HepG2 (cell line): ENCODE data around the gene SH2D6. TPM values are rescaled to one million over a fixed set of nuclear protein-coding genes. Genes with fewer than 3 reads are reported as not detected.

Source experiments
- CENPT ChIP-seq: sonication (generic); formaldehyde crosslinking; IDR thresholded peaks from 2 replicates; pipeline ENCODE4 v1.8.0; 2022; ENCODE audit warnings: low read depth, mild to moderate bottlenecking, moderate library complexity, missing genetic modification reagents
- HMGA1 ChIP-seq: sonication (generic); formaldehyde crosslinking; conservative IDR thresholded peaks from 2 replicates; pipeline ENCODE4 v1.4.0; 2020; ENCODE audit warnings: missing genetic modification reagents
- MBNL3 ChIP-seq: fragments of 250-450 bp; sonication (Bioruptor Pico); conservative IDR thresholded peaks from 2 replicates; pipeline ENCODE4 v1.8.0; 2022; ENCODE audit warnings: mild to moderate bottlenecking, inconsistent platforms
- PRMT3 ChIP-seq: sonication (generic); formaldehyde crosslinking; IDR thresholded peaks from 2 replicates; pipeline ENCODE4 v1.8.1; 2022; ENCODE audit warnings: low read depth, mild to moderate bottlenecking, moderate library complexity, missing genetic modification reagents, borderline replicate concordance
- ZNF121 ChIP-seq: sonication (generic); formaldehyde crosslinking; IDR thresholded peaks from 2 replicates; pipeline ENCODE4 v1.5.0; 2020; ENCODE audit warnings: mild to moderate bottlenecking, missing genetic modification reagents
- ZNF232 ChIP-seq: sonication (generic); formaldehyde crosslinking; IDR thresholded peaks from 2 replicates; pipeline ENCODE4 v1.4.0; 2020; ENCODE audit warnings: missing genetic modification reagents, borderline replicate concordance
- ZNF547 ChIP-seq: sonication (generic); formaldehyde crosslinking; IDR thresholded peaks from 2 replicates; pipeline ENCODE4 v1.5.1; 2020; ENCODE audit warnings: mild to moderate bottlenecking, missing genetic modification reagents
- ZNF652 ChIP-seq: IDR thresholded peaks from 2 replicates; pipeline ENCODE4 v1.6.1; 2016; ENCODE audit warnings: low read depth, borderline replicate concordance
- ZNF772 ChIP-seq: sonication (generic); formaldehyde crosslinking; IDR thresholded peaks from 2 replicates; pipeline ENCODE4 v1.5.0; 2020; ENCODE audit warnings: mild to moderate bottlenecking, missing genetic modification reagents
- polyA plus RNA-seq, 8 experiments: library from polyadenylated mRNA; depleted of rRNA in 3 of 8; stranded (reverse) in 7 of 8; unstranded in 1 of 8; fragments of >200 nt; fragmentation: Illumina TruSeq in 4 of 8; extraction: Trizol in 4 of 8; gene quantifications; 2 replicates each; pipeline versions ENCODE4 v1.2.1 to v1.2.3, GENCODE V29; 2011 to 2016; ENCODE audit warnings: low read depth in 4 of 8, missing spikeins in 1 of 8, mixed read lengths in 1 of 8; ENCODE audit not compliant: insufficient read depth in 1 of 8
- total RNA-seq, 5 experiments: library from RNA; depleted of rRNA; stranded (reverse); fragments of >200 nt; fragmentation: Illumina TruSeq; extraction: Trizol; gene quantifications; 2 replicates each; pipeline ENCODE4 v1.2.3, GENCODE V29; 2016; ENCODE audit warnings: low read depth in 1 of 5
- TF ChIP-seq, protein P1 (sequence below): sonication (generic); formaldehyde crosslinking; IDR thresholded peaks from 2 replicates; pipeline ENCODE4 v1.5.0; 2020; ENCODE audit warnings: missing genetic modification reagents
- TF ChIP-seq, protein P2 (sequence below): sonication (generic); formaldehyde crosslinking; IDR thresholded peaks from 2 replicates; pipeline ENCODE4 v1.9.0; 2021; ENCODE audit warnings: missing genetic modification reagents, mild to moderate bottlenecking, borderline replicate concordance
- TF ChIP-seq, protein P3 (sequence below): sonication (generic); formaldehyde crosslinking; IDR thresholded peaks from 2 replicates; pipeline ENCODE4 v1.5.0; 2020; ENCODE audit warnings: mild to moderate bottlenecking, missing genetic modification reagents, borderline replicate concordance
- TF ChIP-seq, protein P4 (sequence below): sonication (generic); formaldehyde crosslinking; IDR thresholded peaks from 2 replicates; pipeline ENCODE4 v1.4.0; 2020; ENCODE audit warnings: missing genetic modification reagents
- TF ChIP-seq, protein P5 (sequence below): sonication (generic); formaldehyde crosslinking; IDR thresholded peaks from 2 replicates; pipeline ENCODE4 v1.5.1; 2020; ENCODE audit warnings: mild to moderate bottlenecking, missing genetic modification reagents, borderline replicate concordance

Gene SH2D6
- total and polyA plus RNA-seq, 2 of the 13 experiments (the other 11 are each of a cell fraction or from before 2014, with no cell fraction given): 0.11 to 0.26 TPM

DNA sequence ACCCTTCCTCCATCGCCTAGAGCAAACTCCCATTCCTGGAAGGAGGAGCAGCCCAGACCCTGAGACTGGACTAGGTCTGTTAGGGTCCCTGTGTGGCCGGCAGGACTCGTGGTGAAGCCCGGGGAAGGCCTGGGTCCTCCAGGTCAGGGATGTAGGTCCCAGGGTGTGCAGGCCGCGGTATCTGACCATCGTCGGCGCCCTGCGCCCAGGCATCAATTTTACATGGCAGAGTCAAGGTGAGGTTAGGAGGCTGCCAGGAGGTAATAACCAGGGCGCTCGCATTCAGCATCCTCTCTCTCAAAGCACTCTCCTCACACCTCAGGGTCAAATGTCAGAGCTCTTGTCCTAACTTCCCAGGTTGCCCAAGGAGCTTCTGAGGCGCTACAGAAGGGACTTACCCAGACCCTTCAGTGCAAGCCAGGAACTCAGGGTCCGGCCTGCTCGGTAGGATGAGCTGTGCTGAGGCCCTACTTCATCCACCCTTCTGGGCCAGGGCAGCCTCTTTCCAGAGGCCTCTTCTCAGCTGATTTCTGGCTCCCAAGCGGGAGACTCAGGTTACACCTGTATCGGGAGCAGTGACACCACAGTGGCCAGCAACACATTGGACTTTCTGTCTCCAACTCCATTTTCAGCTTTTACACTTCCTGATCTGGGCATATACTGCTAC is 628 bp downstream of the SH2D6 start (continued):
- no peak for TF ChIP-seq ZNF547
- TF ChIP-seq CENPT (CRISPR knock-in tag): no peak
- TF ChIP-seq, protein P1, sequence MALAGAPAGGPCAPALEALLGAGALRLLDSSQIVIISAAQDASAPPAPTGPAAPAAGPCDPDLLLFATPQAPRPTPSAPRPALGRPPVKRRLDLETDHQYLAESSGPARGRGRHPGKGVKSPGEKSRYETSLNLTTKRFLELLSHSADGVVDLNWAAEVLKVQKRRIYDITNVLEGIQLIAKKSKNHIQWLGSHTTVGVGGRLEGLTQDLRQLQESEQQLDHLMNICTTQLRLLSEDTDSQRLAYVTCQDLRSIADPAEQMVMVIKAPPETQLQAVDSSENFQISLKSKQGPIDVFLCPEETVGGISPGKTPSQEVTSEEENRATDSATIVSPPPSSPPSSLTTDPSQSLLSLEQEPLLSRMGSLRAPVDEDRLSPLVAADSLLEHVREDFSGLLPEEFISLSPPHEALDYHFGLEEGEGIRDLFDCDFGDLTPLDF (CRISPR knock-in tag): no peak
- no peak for TF ChIP-seq ZNF652 (CRISPR knock-in tag)
- TF ChIP-seq, protein P2, sequence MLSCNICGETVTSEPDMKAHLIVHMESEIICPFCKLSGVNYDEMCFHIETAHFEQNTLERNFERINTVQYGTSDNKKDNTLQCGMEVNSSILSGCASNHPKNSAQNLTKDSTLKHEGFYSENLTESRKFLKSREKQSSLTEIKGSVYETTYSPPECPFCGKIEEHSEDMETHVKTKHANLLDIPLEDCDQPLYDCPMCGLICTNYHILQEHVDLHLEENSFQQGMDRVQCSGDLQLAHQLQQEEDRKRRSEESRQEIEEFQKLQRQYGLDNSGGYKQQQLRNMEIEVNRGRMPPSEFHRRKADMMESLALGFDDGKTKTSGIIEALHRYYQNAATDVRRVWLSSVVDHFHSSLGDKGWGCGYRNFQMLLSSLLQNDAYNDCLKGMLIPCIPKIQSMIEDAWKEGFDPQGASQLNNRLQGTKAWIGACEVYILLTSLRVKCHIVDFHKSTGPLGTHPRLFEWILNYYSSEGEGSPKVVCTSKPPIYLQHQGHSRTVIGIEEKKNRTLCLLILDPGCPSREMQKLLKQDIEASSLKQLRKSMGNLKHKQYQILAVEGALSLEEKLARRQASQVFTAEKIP (CRISPR knock-in tag): no peak
- no peak; the same call in 1 of the 2 replicates for TF ChIP-seq ZNF232 (CRISPR knock-in tag)
- TF ChIP-seq, protein P3, sequence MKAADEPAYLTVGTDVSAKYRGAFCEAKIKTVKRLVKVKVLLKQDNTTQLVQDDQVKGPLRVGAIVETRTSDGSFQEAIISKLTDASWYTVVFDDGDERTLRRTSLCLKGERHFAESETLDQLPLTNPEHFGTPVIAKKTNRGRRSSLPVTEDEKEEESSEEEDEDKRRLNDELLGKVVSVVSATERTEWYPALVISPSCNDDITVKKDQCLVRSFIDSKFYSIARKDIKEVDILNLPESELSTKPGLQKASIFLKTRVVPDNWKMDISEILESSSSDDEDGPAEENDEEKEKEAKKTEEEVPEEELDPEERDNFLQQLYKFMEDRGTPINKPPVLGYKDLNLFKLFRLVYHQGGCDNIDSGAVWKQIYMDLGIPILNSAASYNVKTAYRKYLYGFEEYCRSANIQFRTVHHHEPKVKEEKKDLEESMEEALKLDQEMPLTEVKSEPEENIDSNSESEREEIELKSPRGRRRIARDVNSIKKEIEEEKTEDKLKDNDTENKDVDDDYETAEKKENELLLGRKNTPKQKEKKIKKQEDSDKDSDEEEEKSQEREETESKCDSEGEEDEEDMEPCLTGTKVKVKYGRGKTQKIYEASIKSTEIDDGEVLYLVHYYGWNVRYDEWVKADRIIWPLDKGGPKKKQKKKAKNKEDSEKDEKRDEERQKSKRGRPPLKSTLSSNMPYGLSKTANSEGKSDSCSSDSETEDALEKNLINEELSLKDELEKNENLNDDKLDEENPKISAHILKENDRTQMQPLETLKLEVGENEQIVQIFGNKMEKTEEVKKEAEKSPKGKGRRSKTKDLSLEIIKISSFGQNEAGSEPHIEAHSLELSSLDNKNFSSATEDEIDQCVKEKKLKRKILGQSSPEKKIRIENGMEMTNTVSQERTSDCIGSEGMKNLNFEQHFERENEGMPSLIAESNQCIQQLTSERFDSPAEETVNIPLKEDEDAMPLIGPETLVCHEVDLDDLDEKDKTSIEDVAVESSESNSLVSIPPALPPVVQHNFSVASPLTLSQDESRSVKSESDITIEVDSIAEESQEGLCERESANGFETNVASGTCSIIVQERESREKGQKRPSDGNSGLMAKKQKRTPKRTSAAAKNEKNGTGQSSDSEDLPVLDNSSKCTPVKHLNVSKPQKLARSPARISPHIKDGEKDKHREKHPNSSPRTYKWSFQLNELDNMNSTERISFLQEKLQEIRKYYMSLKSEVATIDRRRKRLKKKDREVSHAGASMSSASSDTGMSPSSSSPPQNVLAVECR: no peak; the same call in 1 of the 2 replicates
- no peak for TF ChIP-seq PRMT3 (CRISPR knock-in tag)
- TF ChIP-seq ZNF772 (CRISPR knock-in tag): no peak
- TF ChIP-seq, protein P4, sequence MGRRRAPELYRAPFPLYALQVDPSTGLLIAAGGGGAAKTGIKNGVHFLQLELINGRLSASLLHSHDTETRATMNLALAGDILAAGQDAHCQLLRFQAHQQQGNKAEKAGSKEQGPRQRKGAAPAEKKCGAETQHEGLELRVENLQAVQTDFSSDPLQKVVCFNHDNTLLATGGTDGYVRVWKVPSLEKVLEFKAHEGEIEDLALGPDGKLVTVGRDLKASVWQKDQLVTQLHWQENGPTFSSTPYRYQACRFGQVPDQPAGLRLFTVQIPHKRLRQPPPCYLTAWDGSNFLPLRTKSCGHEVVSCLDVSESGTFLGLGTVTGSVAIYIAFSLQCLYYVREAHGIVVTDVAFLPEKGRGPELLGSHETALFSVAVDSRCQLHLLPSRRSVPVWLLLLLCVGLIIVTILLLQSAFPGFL (CRISPR knock-in tag): no peak
- no peak for TF ChIP-seq ZNF121
- no peak for TF ChIP-seq MBNL3
- no peak for TF ChIP-seq HMGA1 (CRISPR knock-in tag)
- TF ChIP-seq, protein P5, sequence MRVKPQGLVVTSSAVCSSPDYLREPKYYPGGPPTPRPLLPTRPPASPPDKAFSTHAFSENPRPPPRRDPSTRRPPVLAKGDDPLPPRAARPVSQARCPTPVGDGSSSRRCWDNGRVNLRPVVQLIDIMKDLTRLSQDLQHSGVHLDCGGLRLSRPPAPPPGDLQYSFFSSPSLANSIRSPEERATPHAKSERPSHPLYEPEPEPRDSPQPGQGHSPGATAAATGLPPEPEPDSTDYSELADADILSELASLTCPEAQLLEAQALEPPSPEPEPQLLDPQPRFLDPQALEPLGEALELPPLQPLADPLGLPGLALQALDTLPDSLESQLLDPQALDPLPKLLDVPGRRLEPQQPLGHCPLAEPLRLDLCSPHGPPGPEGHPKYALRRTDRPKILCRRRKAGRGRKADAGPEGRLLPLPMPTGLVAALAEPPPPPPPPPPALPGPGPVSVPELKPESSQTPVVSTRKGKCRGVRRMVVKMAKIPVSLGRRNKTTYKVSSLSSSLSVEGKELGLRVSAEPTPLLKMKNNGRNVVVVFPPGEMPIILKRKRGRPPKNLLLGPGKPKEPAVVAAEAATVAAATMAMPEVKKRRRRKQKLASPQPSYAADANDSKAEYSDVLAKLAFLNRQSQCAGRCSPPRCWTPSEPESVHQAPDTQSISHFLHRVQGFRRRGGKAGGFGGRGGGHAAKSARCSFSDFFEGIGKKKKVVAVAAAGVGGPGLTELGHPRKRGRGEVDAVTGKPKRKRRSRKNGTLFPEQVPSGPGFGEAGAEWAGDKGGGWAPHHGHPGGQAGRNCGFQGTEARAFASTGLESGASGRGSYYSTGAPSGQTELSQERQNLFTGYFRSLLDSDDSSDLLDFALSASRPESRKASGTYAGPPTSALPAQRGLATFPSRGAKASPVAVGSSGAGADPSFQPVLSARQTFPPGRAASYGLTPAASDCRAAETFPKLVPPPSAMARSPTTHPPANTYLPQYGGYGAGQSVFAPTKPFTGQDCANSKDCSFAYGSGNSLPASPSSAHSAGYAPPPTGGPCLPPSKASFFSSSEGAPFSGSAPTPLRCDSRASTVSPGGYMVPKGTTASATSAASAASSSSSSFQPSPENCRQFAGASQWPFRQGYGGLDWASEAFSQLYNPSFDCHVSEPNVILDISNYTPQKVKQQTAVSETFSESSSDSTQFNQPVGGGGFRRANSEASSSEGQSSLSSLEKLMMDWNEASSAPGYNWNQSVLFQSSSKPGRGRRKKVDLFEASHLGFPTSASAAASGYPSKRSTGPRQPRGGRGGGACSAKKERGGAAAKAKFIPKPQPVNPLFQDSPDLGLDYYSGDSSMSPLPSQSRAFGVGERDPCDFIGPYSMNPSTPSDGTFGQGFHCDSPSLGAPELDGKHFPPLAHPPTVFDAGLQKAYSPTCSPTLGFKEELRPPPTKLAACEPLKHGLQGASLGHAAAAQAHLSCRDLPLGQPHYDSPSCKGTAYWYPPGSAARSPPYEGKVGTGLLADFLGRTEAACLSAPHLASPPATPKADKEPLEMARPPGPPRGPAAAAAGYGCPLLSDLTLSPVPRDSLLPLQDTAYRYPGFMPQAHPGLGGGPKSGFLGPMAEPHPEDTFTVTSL (CRISPR knock-in tag): 0 out of 2 replicates have a peak, but pooled peaks have one; percentile 65
